ENCODE measurements around the gene OR1N1.
"Not testable (repeated sequence)": the region's sequence is repeated elsewhere in the genome, so short reads cannot be mapped to it uniquely, and the experiment has no call there.

The OR1N1 gene, protein sequence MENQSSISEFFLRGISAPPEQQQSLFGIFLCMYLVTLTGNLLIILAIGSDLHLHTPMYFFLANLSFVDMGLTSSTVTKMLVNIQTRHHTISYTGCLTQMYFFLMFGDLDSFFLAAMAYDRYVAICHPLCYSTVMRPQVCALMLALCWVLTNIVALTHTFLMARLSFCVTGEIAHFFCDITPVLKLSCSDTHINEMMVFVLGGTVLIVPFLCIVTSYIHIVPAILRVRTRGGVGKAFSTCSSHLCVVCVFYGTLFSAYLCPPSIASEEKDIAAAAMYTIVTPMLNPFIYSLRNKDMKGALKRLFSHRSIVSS

GRCh38 chr9:122527193-122527592 is at the start of gene OR1N1:
Gene OR1N1 (minus strand): TSS chr9:122527293. CDS start chr9:122527293, 0 bp downstream.
- Mint-ChIP-seq H3K4me1 (peaks cover 6% of the 10 kb centered on the region), H3K4me3 (no peak within 1 kb of the TSS), H3K27ac (no peak within 1 kb of the TSS), H3K9me3 (no peaks in the 10 kb centered on the region), H3K36me3 (no peaks in the 10 kb centered on the region)
- ATAC-seq (no peak), DNase-seq (ENCODE audit: low spot score in 2 of 2) (no peak)

- Mint-ChIP-seq H3K9me3 (no peaks in the 10 kb centered on the region), H3K4me3 (no peak overlapping the region), H3K27ac (no peak overlapping the region), H3K4me1 (no peaks in the 10 kb centered on the region), H3K36me3 (no peaks in the 10 kb centered on the region)
- ATAC-seq (peak; percentile 81), DNase-seq (ENCODE audit: low spot score in 2 of 2) (no peak)
These were observed 45.4 kb upstream of the OR1N1 start for GRCh38 chr9:122572456-122572855.

GRCh38 chr9:122567901-122568300 is 40.8 kb upstream of the OR1N1 start:
- DNase-seq (ENCODE audit: low spot score in 2 of 2) = no peak
- no peaks in the 10 kb centered on the region for H3K4me1 Mint-ChIP-seq
- H3K27ac Mint-ChIP-seq = no peak overlapping the region
- H3K9me3 Mint-ChIP-seq = no peaks in the 10 kb centered on the region
- ATAC-seq = no peak
- H3K4me3 Mint-ChIP-seq = no peak overlapping the region
- H3K36me3 Mint-ChIP-seq = no peaks in the 10 kb centered on the region

- peak; percentile 64 for ATAC-seq
- no peak overlapping the region for H3K4me3 Mint-ChIP-seq
- no peak overlapping the region for H3K27ac Mint-ChIP-seq
These were observed 35.2 kb upstream of the OR1N1 start for GRCh38 chr9:122562134-122562760.

GRCh38 chr9:122561446-122561845 is 34.4 kb upstream of the OR1N1 start:
- DNase-seq (ENCODE audit: low spot score in 2 of 2) = no peak
- no peaks in the 10 kb centered on the region for H3K36me3 Mint-ChIP-seq
- H3K4me1 Mint-ChIP-seq = no peaks in the 10 kb centered on the region
- H3K27ac Mint-ChIP-seq = no peak overlapping the region
- H3K4me3 Mint-ChIP-seq = no peak overlapping the region
- ATAC-seq = no peak
- H3K9me3 Mint-ChIP-seq = peaks cover 3% of the 10 kb centered on the region

More at GRCh38 chr9:122562134-122562760, 35.2 kb upstream of the OR1N1 start:
- DNase-seq (ENCODE audit: low spot score in 2 of 2) = no peak
- H3K4me1 Mint-ChIP-seq = no peaks in the 10 kb centered on the region
- H3K36me3 Mint-ChIP-seq = no peaks in the 10 kb centered on the region
- H3K9me3 Mint-ChIP-seq = peaks cover 3% of the 10 kb centered on the region

DNA sequence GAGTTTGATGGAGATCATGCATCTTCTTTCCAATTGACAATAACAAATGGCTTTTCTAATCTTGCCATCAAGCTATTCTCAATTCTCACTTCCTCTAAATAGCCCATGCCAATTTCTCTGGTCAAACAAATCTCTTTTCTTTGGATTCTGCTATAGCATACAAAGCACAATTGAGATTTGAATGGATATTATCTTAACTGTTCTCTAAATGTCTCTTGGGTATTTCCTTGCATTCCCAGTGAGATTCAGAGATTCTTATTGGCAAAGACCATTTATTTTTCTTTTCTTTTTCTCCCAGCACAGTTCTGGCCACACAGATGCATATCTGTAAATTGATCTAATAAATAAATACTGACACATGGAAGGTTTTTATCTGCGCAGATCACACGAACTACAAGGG is 25.7 kb upstream of the OR1N1 start, which contains the start of gene OR1N2:
TSS of gene OR1N2 (plus strand) at position 301 of the 400 bp plus-strand sequence. CDS start 100 bp downstream, outside the sequence.
- no peaks in the 10 kb centered on the region for H3K36me3 Mint-ChIP-seq
- H3K4me3 Mint-ChIP-seq = no peak within 1 kb of the TSS
- no peak within 1 kb of the TSS for H3K27ac Mint-ChIP-seq
- H3K9me3 Mint-ChIP-seq = no peaks in the 10 kb centered on the region
- no peaks in the 10 kb centered on the region for H3K4me1 Mint-ChIP-seq
- ATAC-seq = no peak
- DNase-seq (ENCODE audit: low spot score in 2 of 2) = no peak

GRCh38 chr9:122551371-122551770 is 24.3 kb upstream of the OR1N1 start:
- H3K4me3 Mint-ChIP-seq = no peak overlapping the region
- H3K9me3 Mint-ChIP-seq = no peaks in the 10 kb centered on the region
- no peaks in the 10 kb centered on the region for H3K4me1 Mint-ChIP-seq
- H3K36me3 Mint-ChIP-seq = no peaks in the 10 kb centered on the region
- ATAC-seq (no peak), DNase-seq (ENCODE audit: low spot score in 2 of 2) (no peak)
- H3K27ac Mint-ChIP-seq = no peak overlapping the region

- no peak overlapping the region for H3K27ac Mint-ChIP-seq
- ATAC-seq (no peak), DNase-seq (ENCODE audit: low spot score in 2 of 2) (no peak)
- H3K36me3 Mint-ChIP-seq = no peaks in the 10 kb centered on the region
- no peaks in the 10 kb centered on the region for H3K4me1 Mint-ChIP-seq
- H3K9me3 Mint-ChIP-seq = no peaks in the 10 kb centered on the region
- H3K4me3 Mint-ChIP-seq = no peak overlapping the region
These were observed 19.1 kb upstream of the OR1N1 start for GRCh38 chr9:122546196-122546595.

DNA sequence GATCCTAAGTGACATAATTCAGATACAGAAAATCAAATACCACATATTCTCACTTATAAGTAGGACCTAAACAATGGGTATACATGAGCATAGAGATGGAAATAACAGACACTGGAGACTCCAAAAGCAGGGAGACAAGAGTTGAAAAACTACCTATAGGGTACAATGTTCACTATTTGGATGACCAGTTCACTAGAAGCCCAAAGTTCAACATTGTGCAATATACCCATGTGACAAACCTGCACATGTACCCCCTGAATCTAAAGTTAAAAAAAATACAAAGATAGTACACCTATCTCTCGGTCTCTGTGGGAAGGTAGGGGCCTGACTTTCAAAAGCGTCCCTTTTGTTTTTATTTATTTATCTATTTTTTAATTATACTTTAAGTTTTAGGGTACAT is 11.7 kb upstream of the OR1N1 start:
- no peak for DNase-seq (ENCODE audit: low spot score in 2 of 2)

DNA sequence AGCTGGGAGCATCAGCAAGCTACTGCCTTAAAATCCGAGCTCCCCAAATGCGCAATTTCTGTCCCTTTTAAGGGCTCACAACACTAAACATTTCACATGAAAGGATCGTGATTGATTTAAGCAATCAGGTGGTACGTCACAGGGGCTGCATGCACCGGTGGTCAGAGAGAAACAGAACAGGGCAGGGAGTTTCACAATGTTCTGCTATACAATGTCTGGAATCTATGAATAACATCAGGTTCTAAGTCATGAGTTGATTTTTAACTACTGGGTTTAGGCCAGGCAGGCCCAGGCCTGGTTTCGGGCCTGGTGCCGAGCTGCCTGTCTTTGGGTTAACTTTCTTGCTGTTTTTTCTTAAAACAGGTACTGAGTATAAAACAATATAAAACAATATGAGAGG is 10.0 kb upstream of the OR1N1 start:
- not testable (repeated sequence) for H3K4me3 Mint-ChIP-seq; H3K27ac Mint-ChIP-seq; ATAC-seq; H3K9me3 Mint-ChIP-seq; DNase-seq (ENCODE audit: low spot score in 2 of 2); H3K36me3 Mint-ChIP-seq
- peaks cover 14% of the 10 kb centered on the region for H3K4me1 Mint-ChIP-seq

More for the DNA sequence above, 11.7 kb upstream of the OR1N1 start:
- H3K4me3 Mint-ChIP-seq = no peak overlapping the region
- no peaks in the 10 kb centered on the region for H3K36me3 Mint-ChIP-seq
- ATAC-seq = no peak
- H3K4me1 Mint-ChIP-seq = peaks cover 14% of the 10 kb centered on the region
- no peak overlapping the region for H3K27ac Mint-ChIP-seq
- H3K9me3 Mint-ChIP-seq = peaks cover 3% of the 10 kb centered on the region

- Mint-ChIP-seq H3K4me1 (peaks cover 14% of the 10 kb centered on the region), H3K4me3 (no peak overlapping the region), H3K27ac (no peak overlapping the region), H3K36me3 (no peaks in the 10 kb centered on the region), H3K9me3 (peaks cover 3% of the 10 kb centered on the region)
- DNase-seq (ENCODE audit: low spot score in 2 of 2) = no peak
- ATAC-seq = no peak
These were observed 9.0 kb upstream of the OR1N1 start for GRCh38 chr9:122536134-122536533.

DNA sequence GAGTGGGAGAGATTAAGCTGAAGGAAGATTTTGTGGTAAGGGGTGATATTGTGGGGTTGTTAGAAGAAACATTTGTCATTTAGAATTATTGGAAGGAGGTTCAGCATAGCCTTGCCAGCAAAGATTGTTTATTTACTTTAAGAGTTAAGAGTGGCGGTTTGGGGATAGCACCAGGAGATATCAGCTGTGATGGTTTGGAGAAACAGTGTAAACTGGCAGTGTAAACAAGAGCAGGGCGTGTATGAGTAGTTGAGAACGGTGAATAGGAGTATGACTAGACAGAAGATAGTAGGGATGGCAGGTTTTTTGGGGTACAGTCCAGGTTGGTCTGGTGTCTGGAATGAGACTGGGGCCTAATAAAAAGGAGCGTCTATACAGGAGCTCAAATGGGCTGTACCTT is 4.1 kb upstream of the OR1N1 start:
- not testable (repeated sequence) for H3K27ac Mint-ChIP-seq; DNase-seq (ENCODE audit: low spot score in 2 of 2); H3K4me3 Mint-ChIP-seq; H3K36me3 Mint-ChIP-seq; ATAC-seq; H3K9me3 Mint-ChIP-seq
- peaks cover 20% of the 10 kb centered on the region for H3K4me1 Mint-ChIP-seq

DNA sequence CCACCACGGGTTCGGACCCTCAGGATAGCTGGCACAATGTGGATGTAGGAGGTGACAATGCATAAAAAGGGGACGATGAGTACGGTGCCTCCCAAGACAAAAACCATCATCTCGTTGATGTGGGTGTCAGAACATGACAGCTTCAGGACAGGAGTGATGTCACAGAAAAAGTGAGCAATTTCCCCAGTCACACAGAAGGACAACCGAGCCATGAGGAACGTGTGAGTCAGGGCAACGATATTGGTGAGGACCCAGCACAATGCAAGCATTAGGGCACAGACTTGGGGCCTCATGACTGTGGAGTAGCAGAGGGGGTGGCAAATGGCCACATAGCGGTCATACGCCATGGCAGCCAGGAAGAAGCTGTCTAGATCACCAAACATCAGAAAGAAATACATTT is 491 bp downstream of the OR1N1 start:
- Mint-ChIP-seq H3K36me3 (no peaks in the 10 kb centered on the region), H3K9me3 (no peaks in the 10 kb centered on the region), H3K4me3 (no peak overlapping the region), H3K4me1 (peaks cover 6% of the 10 kb centered on the region), H3K27ac (no peak overlapping the region)
- ATAC-seq = peak; percentile 82
- DNase-seq (ENCODE audit: low spot score in 2 of 2) = no peak

- Mint-ChIP-seq H3K4me3 (no peak overlapping the region), H3K4me1 (no peaks in the 10 kb centered on the region), H3K9me3 (no peaks in the 10 kb centered on the region), H3K36me3 (no peaks in the 10 kb centered on the region), H3K27ac (no peak overlapping the region)
- ATAC-seq (no peak), DNase-seq (ENCODE audit: low spot score in 2 of 2) (no peak)
These were observed 7.7 kb downstream of the OR1N1 start for GRCh38 chr9:122519376-122519775.

GRCh38 chr9:122518841-122519240 is 8.3 kb downstream of the OR1N1 start, which contains the start of gene OR1J4:
Gene OR1J4 (plus strand): TSS chr9:122519141. CDS start chr9:122519141, 0 bp downstream.
- ATAC-seq (no peak), DNase-seq (ENCODE audit: low spot score in 2 of 2) (no peak)
- H3K4me1 Mint-ChIP-seq = no peaks in the 10 kb centered on the region
- no peaks in the 10 kb centered on the region for H3K9me3 Mint-ChIP-seq
- H3K27ac Mint-ChIP-seq = no peak within 1 kb of the TSS
- H3K4me3 Mint-ChIP-seq = no peak within 1 kb of the TSS
- H3K36me3 Mint-ChIP-seq = no peaks in the 10 kb centered on the region

DNA sequence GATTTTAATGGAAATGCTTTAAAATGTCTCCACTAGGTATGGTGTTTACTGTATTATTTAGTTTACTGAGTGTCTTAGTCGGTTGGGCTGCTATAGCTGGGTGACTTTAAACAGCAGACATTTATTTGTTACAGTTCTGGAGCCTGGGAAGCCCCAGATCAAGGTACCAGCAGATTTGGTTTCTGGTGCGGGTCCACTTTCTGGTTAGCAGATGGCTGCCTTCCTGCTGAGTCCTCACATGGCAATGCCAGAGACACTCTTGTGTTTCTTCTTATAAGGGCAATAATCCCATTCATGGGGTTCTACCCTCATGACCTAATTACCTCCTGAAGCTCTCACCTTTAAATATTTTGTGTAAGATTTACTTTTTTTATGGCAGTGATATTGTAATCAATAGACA is 8.9 kb downstream of the OR1N1 start:
- Mint-ChIP-seq H3K27ac (no peak overlapping the region), H3K4me1 (no peaks in the 10 kb centered on the region), H3K36me3 (no peaks in the 10 kb centered on the region), H3K9me3 (no peaks in the 10 kb centered on the region), H3K4me3 (no peak overlapping the region)
- DNase-seq (ENCODE audit: low spot score in 2 of 2) = no peak
- ATAC-seq = no peak
